Measurements from ENCODE around the gene CACHD1. TPM values are rescaled to one million over a fixed set of nuclear protein-coding genes. Genes with fewer than 3 reads are reported as not detected.

Gene CACHD1
- total and polyA plus RNA-seq, 2 of the 4 experiments (the other 2 are of a cell fraction): 2.9 to 5.9 TPM

DNA sequence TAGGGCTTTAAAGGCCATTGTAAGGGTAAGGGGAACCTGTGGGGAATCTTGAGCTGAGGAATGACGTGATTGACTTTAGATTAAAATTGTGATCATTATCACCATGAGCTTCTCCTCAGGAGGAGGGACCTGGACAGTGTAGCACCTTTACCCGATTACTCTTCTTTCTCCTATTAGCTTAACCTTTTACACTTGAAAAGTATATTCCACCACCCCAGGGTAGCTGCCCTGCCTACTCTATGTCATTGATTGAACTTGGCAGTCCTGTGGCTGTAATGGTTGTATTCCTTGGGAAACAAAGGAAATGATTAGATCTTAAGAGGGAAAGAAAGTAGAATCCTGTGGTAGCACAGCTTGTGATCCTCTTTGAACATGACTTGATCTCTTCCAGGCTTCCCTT is 47.7 kb downstream of the CACHD1 start:
- H3K4me2 ChIP-seq (ENCODE audit: low read depth, low read length): no peak overlapping the region
- no peaks in the 10 kb centered on the region for H3K27me3 ChIP-seq (ENCODE audit: control insufficient read depth, insufficient read depth, low read length)
- BruUV-seq (replicated peaks): no TSS peak
- no peak overlapping the region for H3K56ac ChIP-seq (ENCODE audit: extremely low read depth, insufficient read depth, low read length)
- H3K4me1 ChIP-seq (ENCODE audit: control insufficient read depth, insufficient read depth, low read length): peaks cover 13% of the 10 kb centered on the region
- 0 out of 4 replicates have a peak, but pooled peaks cover 0 to 2% of the 10 kb centered on the region in 2 experiments for H3K79me1 ChIP-seq (ENCODE audit: low read depth in 1 of 2, low read length in 2 of 2)
- no peak overlapping the region for H3K23ac ChIP-seq (ENCODE audit: low read depth, low read length)
- H4K91ac ChIP-seq (ENCODE audit: insufficient read depth, low read depth, low read length): peak overlapping the region; percentile 14; the same call in 1 of the 2 replicates
- no peak overlapping the region for H4K5ac ChIP-seq (ENCODE audit: low read depth, low read length)
- peak overlapping the region; percentile 36; the same call in 1 of the 2 replicates for H3K4ac ChIP-seq (ENCODE audit: low read depth, low read length)
- no peak overlapping the region for H3K4me3 ChIP-seq (ENCODE audit: insufficient read depth, low read depth, low read length)
- intact Hi-C loops (cut with micrococcal nuclease) (no loop called here), dilution Hi-C loops (cut with HindIII; ENCODE audit: low sequenced_read_pairs, unreplicated experiment) (no loop called here), in situ Hi-C loops (cut with MboI; ENCODE audit: low sequenced_read_pairs) (no loop called here)
- no CpG with 5 or more reads among the region's 2 CpGs for WGBS, 2 experiments (ENCODE audit: extremely low coverage in 2 of 2, insufficient read length in 1 of 2)
- H2BK15ac ChIP-seq (ENCODE audit: low read depth, low read length): no peak overlapping the region; the same call in 2 of the 3 replicates
- peak overlapping the region; percentile 39 for H2BK120ac ChIP-seq (ENCODE audit: low read depth, low read length)
- H3K9me1 ChIP-seq (ENCODE audit: insufficient read depth, low read length): peaks cover 3% of the 10 kb centered on the region; the same call in 1 of the 2 replicates
- H3K9me3 ChIP-seq (ENCODE audit: control insufficient read depth, insufficient read depth, low read length): no peaks in the 10 kb centered on the region
- peak overlapping the region; percentile 40; the same call in 1 of the 2 replicates for H3K18ac ChIP-seq (ENCODE audit: low read depth, low read length)
- no peak for DNase-seq
- CTCF ChIA-PET: interaction anchor here (0.7 kb wide), 1 partner anchor 282 kb away, joined by 5 read pairs; no protein-coding TSS in a partner anchor
- no peaks in the 10 kb centered on the region for H4K20me1 ChIP-seq (ENCODE audit: insufficient read depth, low read length)
- no peak overlapping the region for H2AK9ac ChIP-seq (replicated peaks; ENCODE audit: low read depth, low read length, poor library complexity)
- POLR2A ChIA-PET (ENCODE audit: unreplicated experiment): no interaction called here
- peak overlapping the region; percentile 61; the same call in 1 of the 2 replicates for H2AK5ac ChIP-seq (ENCODE audit: low read depth, low read length)
- H2AFZ ChIP-seq (replicated peaks; ENCODE audit: low read length, poor library complexity): no peak overlapping the region
- ATAC-seq (ENCODE audit: low read depth): no peak
- H3K27ac ChIP-seq (ENCODE audit: insufficient read depth, low read length): no peak overlapping the region
- no peak overlapping the region for H3K9ac ChIP-seq (ENCODE audit: low read depth, low read length)
- H3K36me3 ChIP-seq (ENCODE audit: control insufficient read depth, insufficient read depth, low read length): no peaks in the 10 kb centered on the region
- no peak overlapping the region for H4K8ac ChIP-seq (ENCODE audit: low read depth in 2 of 2, low read length in 2 of 2)
- H2BK5ac ChIP-seq (ENCODE audit: low read depth, low read length, poor library complexity, severe bottlenecking): no peak overlapping the region
- TF ChIP-seq CHD1 (IDR thresholded peaks at IDR 0.05; ENCODE audit: low read depth, low read length): no peak
- no peak for TF ChIP-seq SMC3 (IDR thresholded peaks at IDR 0.05; ENCODE audit: low read depth, low read length)
- TF ChIP-seq, protein P1, sequence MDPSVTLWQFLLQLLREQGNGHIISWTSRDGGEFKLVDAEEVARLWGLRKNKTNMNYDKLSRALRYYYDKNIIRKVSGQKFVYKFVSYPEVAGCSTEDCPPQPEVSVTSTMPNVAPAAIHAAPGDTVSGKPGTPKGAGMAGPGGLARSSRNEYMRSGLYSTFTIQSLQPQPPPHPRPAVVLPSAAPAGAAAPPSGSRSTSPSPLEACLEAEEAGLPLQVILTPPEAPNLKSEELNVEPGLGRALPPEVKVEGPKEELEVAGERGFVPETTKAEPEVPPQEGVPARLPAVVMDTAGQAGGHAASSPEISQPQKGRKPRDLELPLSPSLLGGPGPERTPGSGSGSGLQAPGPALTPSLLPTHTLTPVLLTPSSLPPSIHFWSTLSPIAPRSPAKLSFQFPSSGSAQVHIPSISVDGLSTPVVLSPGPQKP (IDR thresholded peaks at IDR 0.05; ENCODE audit: borderline replicate concordance, low read depth, low read length): no peak
- TF ChIP-seq MXI1 (IDR thresholded peaks at IDR 0.05; ENCODE audit: borderline replicate concordance, low read depth, low read length): no peak
- no peak for TF ChIP-seq MAFK (IDR thresholded peaks at IDR 0.05; ENCODE audit: low read depth, low read length)
- no peak for TF ChIP-seq RCOR1 (IDR thresholded peaks at IDR 0.05; ENCODE audit: insufficient replicate concordance, low read length)
- TF ChIP-seq RFX5 (IDR thresholded peaks at IDR 0.05; ENCODE audit: low read depth, low read length): no peak
- no peak for TF ChIP-seq RAD21 (IDR thresholded peaks at IDR 0.05; ENCODE audit: low read length)
- TF ChIP-seq, protein P2, sequence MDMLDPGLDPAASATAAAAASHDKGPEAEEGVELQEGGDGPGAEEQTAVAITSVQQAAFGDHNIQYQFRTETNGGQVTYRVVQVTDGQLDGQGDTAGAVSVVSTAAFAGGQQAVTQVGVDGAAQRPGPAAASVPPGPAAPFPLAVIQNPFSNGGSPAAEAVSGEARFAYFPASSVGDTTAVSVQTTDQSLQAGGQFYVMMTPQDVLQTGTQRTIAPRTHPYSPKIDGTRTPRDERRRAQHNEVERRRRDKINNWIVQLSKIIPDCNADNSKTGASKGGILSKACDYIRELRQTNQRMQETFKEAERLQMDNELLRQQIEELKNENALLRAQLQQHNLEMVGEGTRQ (IDR thresholded peaks at IDR 0.05; ENCODE audit: low read depth, low read length): no peak
- TF ChIP-seq POLR2A (IDR thresholded peaks at IDR 0.05; ENCODE audit: low read depth, low read length): no peak
- no peak for TF ChIP-seq NFE2L2 (IDR thresholded peaks at IDR 0.05; ENCODE audit: low read depth, low read length)
- H2BK20ac ChIP-seq (ENCODE audit: low read depth, low read length): peak overlapping the region; percentile 39
- no peak overlapping the region for H3K14ac ChIP-seq (replicated peaks; ENCODE audit: low read depth, low read length)
